Loucy (cell line): ENCODE results near the gene CAMK1.

Experiments used
- EZH2phosphoT487 ChIP-seq: fragments of 200-600 bp; IDR thresholded peaks from 2 replicates; pipeline ENCODE4 v1.6.1; 2018; ENCODE audit warnings: antibody characterized with exemption, mild to moderate bottlenecking, moderate library complexity, borderline replicate concordance
- TF ChIP-seq, protein P1 (sequence below): fragments of 200-600 bp; sonication (generic); conservative IDR thresholded peaks from 2 replicates; pipeline ENCODE4 v1.5.1; 2014; ENCODE audit warnings: mild to moderate bottlenecking, antibody characterized with exemption, low read length

DNA sequence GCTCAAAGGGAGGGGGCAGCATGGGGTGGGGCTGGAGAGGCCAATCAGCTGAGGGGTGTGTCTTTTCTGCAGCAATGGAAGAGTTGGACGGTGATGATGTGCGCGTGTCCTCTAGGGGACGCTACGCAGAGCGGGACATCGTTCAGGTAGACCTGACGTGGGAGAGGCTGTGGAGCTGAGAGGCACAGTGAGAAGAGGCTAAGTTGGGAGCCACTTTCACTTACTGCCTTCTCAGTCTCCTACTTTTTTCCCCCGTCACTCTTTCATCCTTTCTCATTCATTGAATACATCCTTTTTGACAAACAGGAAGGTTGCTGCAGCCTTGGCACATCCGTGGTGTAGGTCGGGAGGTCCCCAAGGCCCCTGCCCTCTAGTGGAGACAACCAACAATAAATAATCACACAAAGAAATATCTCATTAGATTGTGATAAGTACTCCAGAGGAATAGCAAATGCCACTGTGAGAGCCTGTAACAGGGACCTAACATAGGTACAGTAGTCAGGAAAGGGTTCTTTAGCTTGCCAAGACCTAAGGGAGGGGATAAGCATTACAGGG, 42.6 kb downstream of the CAMK1 start:
- TF ChIP-seq, protein P1, sequence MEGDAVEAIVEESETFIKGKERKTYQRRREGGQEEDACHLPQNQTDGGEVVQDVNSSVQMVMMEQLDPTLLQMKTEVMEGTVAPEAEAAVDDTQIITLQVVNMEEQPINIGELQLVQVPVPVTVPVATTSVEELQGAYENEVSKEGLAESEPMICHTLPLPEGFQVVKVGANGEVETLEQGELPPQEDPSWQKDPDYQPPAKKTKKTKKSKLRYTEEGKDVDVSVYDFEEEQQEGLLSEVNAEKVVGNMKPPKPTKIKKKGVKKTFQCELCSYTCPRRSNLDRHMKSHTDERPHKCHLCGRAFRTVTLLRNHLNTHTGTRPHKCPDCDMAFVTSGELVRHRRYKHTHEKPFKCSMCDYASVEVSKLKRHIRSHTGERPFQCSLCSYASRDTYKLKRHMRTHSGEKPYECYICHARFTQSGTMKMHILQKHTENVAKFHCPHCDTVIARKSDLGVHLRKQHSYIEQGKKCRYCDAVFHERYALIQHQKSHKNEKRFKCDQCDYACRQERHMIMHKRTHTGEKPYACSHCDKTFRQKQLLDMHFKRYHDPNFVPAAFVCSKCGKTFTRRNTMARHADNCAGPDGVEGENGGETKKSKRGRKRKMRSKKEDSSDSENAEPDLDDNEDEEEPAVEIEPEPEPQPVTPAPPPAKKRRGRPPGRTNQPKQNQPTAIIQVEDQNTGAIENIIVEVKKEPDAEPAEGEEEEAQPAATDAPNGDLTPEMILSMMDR = peak; percentile 84
- TF ChIP-seq EZH2phosphoT487 = no peak
